HPDE6-E6E7 (cell line): ENCODE measurements around the gene ATP5IF1.

ENCODE experiments used
- DNase-seq: peaks from one replicate; pipeline ENCODE4 v3.0.0; 2011; ENCODE audit warnings: missing footprints; ENCODE audit errors: extremely low spot score

The ATP5IF1 gene

GRCh38 chr1:28265577-28265976 is 29.7 kb downstream of the ATP5IF1 start:
- DNase-seq = no peak

GRCh38 chr1:28266920-28267322 is 31.0 kb downstream of the ATP5IF1 start:
- DNase-seq = no peak

GRCh38 chr1:28267633-28268032 is 31.7 kb downstream of the ATP5IF1 start:
- no peak for DNase-seq

GRCh38 chr1:28269529-28269928 is 33.6 kb downstream of the ATP5IF1 start:
- no peak for DNase-seq

GRCh38 chr1:28272215-28272852 is 36.4 kb downstream of the ATP5IF1 start:
- DNase-seq = no peak

GRCh38 chr1:28273216-28273860 is 37.4 kb downstream of the ATP5IF1 start:
- DNase-seq = no peak

GRCh38 chr1:28278763-28279162 is 42.8 kb downstream of the ATP5IF1 start:
- no peak for DNase-seq

- DNase-seq = no peak
Observed at GRCh38 chr1:28279721-28280120, 43.8 kb downstream of the ATP5IF1 start.

GRCh38 chr1:28280501-28280900 is 44.6 kb downstream of the ATP5IF1 start:
- DNase-seq = no peak

GRCh38 chr1:28280977-28281381 is 45.1 kb downstream of the ATP5IF1 start:
- DNase-seq = no peak

- no peak for DNase-seq
Observed at GRCh38 chr1:28281608-28282425, 45.9 kb downstream of the ATP5IF1 start.

- DNase-seq = no peak
Observed at GRCh38 chr1:28282426-28283407, 46.8 kb downstream of the ATP5IF1 start.

GRCh38 chr1:28286111-28286510 is 50.2 kb downstream of the ATP5IF1 start:
- DNase-seq = no peak
